GM12892 (cell line): ENCODE measurements around the gene FRG1.
"Not testable (repeated sequence)": the region's sequence is repeated elsewhere in the genome, so short reads cannot be mapped to it uniquely, and the experiment has no call there.

Experiments
- POLR2A ChIP-seq: IDR thresholded peaks from 2 replicates; pipeline ENCODE4 v1.6.1; 2011; ENCODE audit warnings: low read depth, low read length, control low read depth
- TAF1 ChIP-seq: IDR thresholded peaks from 2 replicates; pipeline ENCODE4 v1.6.1; 2011; ENCODE audit warnings: low read depth, mild to moderate bottlenecking, control low read depth, low read length, borderline replicate concordance

DNA sequence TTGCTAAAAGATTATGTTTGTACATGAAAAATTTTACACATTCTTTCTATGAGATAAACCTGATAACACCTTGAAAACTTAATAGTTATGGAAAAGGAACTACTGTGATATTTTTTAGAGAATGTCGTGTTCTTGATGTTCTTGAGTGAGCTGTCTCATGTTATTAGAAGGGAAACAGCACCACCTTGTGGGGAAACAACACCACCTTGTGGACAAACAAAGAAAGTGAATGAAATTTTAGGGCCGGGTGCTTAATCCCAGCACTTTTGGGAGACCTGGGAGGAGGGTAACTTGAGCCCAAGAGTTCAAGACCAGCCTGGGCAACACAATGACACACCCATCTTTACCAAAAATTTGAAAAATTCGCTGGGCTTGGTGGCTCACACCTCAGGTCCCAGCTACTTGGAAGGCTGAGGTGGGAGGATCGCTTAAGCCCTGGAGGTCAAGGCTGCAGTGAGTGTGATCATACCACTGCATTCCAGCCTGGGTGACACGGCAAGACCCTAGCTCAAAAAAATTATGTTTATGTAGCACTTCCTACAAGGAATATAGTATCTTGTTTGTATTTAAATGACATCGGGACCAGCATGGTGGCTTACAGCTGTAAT lies 36.1 kb upstream of the FRG1 start:
- not testable (repeated sequence) for TF ChIP-seq POLR2A, TAF1
